ENCODE data around the gene TNFRSF21. TPM values are rescaled to one million over a fixed set of nuclear protein-coding genes. Genes with fewer than 3 reads are reported as not detected.

Gene TNFRSF21
- total RNA-seq, 1 experiment from 2014 or later, result 47.3 TPM

DNA sequence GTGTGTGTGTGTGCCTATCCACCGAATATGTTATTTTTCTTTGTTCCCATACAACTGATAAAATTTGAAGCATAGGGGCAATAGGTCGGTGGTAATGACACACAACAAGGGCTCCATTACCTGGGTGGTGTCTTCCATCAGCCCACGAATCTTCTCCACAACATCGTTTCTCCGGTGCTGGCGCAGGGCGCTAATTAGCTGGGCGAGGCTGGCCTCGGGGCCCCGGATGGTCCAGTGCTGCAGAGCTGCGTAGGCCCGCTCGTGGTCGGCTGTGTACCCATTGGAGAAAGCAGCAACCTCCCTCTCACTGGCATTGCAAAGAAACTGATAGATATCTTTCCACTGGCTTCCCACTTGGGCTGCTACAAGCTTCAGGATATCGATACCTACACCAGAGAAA is 56.6 kb downstream of the TNFRSF21 start:
- TF ChIP-seq KAT7 (CRISPR knock-in tag; IDR thresholded peaks at IDR 0.05; ENCODE audit: borderline replicate concordance), result no peak
- TF ChIP-seq, protein P1, sequence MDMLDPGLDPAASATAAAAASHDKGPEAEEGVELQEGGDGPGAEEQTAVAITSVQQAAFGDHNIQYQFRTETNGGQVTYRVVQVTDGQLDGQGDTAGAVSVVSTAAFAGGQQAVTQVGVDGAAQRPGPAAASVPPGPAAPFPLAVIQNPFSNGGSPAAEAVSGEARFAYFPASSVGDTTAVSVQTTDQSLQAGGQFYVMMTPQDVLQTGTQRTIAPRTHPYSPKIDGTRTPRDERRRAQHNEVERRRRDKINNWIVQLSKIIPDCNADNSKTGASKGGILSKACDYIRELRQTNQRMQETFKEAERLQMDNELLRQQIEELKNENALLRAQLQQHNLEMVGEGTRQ (CRISPR knock-in tag; IDR thresholded peaks at IDR 0.05), result no peak
- no peak for TF ChIP-seq CTCF (IDR thresholded peaks at IDR 0.05)
- no peak for TF ChIP-seq ZNF396 (CRISPR knock-in tag; IDR thresholded peaks at IDR 0.05; ENCODE audit: borderline replicate concordance)
- no peak for TF ChIP-seq JAZF1 (CRISPR knock-in tag; IDR thresholded peaks at IDR 0.05)
- TF ChIP-seq CDX4 (CRISPR knock-in tag; IDR thresholded peaks at IDR 0.05; ENCODE audit: borderline replicate concordance), result no peak
- TF ChIP-seq RELA (CRISPR knock-in tag; IDR thresholded peaks at IDR 0.05; ENCODE audit: borderline replicate concordance), result no peak
- no peak for TF ChIP-seq ESRRA (CRISPR knock-in tag; IDR thresholded peaks at IDR 0.05; ENCODE audit: borderline replicate concordance)
- no peak for TF ChIP-seq ZMAT4 (CRISPR knock-in tag; IDR thresholded peaks at IDR 0.05)
- Mint-ChIP-seq H3K36me3 (peaks cover 23% of the 10 kb centered on the region), H3K27ac (no peak overlapping the region), H3K9me3 (no peaks in the 10 kb centered on the region), H3K4me3 (no peak overlapping the region), H3K4me1 (peaks cover 26% of the 10 kb centered on the region), H3K27me3 (ENCODE audit: low read depth) (no peaks in the 10 kb centered on the region)
- ChIA-PET POLR2A (interaction anchor here (0.6 kb wide), 1 partner anchor 341 kb away, joined by 3 read pairs; no protein-coding TSS in a partner anchor), CTCF (no interaction called here)
- DNase-seq (ENCODE audit: low spot score) (no peak), ATAC-seq (no peak)

- no peaks in the 10 kb centered on the region for H3K27me3 Mint-ChIP-seq (ENCODE audit: low read depth)
- peaks cover 23% of the 10 kb centered on the region for H3K36me3 Mint-ChIP-seq
- ATAC-seq (no peak), DNase-seq (ENCODE audit: low spot score) (no peak)
- H3K4me1 Mint-ChIP-seq, result peaks cover 27% of the 10 kb centered on the region
- no peak overlapping the region for H3K4me3 Mint-ChIP-seq
- no peak overlapping the region for H3K27ac Mint-ChIP-seq
- TF ChIP-seq MYBL2 (CRISPR knock-in tag; IDR thresholded peaks at IDR 0.05), result no peak
- TF ChIP-seq PRRX2 (CRISPR knock-in tag; IDR thresholded peaks at IDR 0.05), result no peak
- no peak for TF ChIP-seq SP1 (CRISPR knock-in tag; conservative IDR thresholded peaks at IDR 0.05)
- no peak for TF ChIP-seq ERG (CRISPR knock-in tag; IDR thresholded peaks at IDR 0.05)
- no peak for TF ChIP-seq ZNF138 (CRISPR knock-in tag; conservative IDR thresholded peaks at IDR 0.05)
- TF ChIP-seq, protein P2, sequence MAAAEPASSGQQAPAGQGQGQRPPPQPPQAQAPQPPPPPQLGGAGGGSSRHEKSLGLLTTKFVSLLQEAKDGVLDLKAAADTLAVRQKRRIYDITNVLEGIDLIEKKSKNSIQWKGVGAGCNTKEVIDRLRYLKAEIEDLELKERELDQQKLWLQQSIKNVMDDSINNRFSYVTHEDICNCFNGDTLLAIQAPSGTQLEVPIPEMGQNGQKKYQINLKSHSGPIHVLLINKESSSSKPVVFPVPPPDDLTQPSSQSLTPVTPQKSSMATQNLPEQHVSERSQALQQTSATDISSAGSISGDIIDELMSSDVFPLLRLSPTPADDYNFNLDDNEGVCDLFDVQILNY (CRISPR knock-in tag; IDR thresholded peaks at IDR 0.05), result no peak
- no peak for TF ChIP-seq ZNF317 (CRISPR knock-in tag; IDR thresholded peaks at IDR 0.05; ENCODE audit: borderline replicate concordance, low read depth)
- TF ChIP-seq, protein P3, sequence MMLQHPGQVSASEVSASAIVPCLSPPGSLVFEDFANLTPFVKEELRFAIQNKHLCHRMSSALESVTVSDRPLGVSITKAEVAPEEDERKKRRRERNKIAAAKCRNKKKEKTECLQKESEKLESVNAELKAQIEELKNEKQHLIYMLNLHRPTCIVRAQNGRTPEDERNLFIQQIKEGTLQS (CRISPR knock-in tag; conservative IDR thresholded peaks at IDR 0.05), result no peak
- no peak for TF ChIP-seq MLX (CRISPR knock-in tag; IDR thresholded peaks at IDR 0.05)
- ChIA-PET POLR2A (no interaction called here), CTCF (no interaction called here)
- no peaks in the 10 kb centered on the region for H3K9me3 Mint-ChIP-seq
These were observed 57.1 kb downstream of the TNFRSF21 start for GRCh38 chr6:47252633-47253032.

All from WTC11 (cell line).